GM12878 (cell line): ENCODE measurements around the gene FLOT1. TPM values are rescaled to one million over a fixed set of nuclear protein-coding genes. Genes with fewer than 3 reads are reported as not detected.

Source experiments
- ATAC-seq: fragments of 200-7000 bp; cut with Tn5 transposase; 3 replicates; pipeline ENCODE4 v1.9.1; 2020; ENCODE audit warnings: mild to moderate bottlenecking, moderate library complexity
- BruUV-seq: library from RNA; stranded (reverse); fragments of 400-500 nt; replicated peaks from 2 replicates; lab custom pipeline; 2021; lab: Mats Ljungman, UMichigan
- CTCF ChIA-PET: fragments of 300-600 bp; sonication (Branson Sonifier 250); formaldehyde crosslinking; extraction: SDS; loops from one replicate; lab custom pipeline; 2021; ENCODE audit warnings: inconsistent platforms; lab: Yijun Ruan, JAX
- POLR2A ChIA-PET: fragments of 350-600 bp; formaldehyde crosslinking; extraction: SDS; loops from one replicate; lab custom pipeline; 2021; ENCODE audit warnings: inconsistent platforms; lab: Charles Lee
- RAD21 ChIA-PET: fragments of 300-600 bp; sonication (Branson Sonifier 250); formaldehyde crosslinking; loops from one replicate; lab custom pipeline; 2023; ENCODE audit warnings: antibody characterized with exemption; ENCODE audit not compliant: unreplicated experiment; lab: Charles Lee
- SMC1A ChIA-PET: fragments of 300-600 bp; sonication (Branson Sonifier 250); formaldehyde crosslinking; loops from one replicate; lab custom pipeline; 2023; ENCODE audit not compliant: unreplicated experiment, uncharacterized antibody; lab: Charles Lee
- DNase-seq: peaks from one replicate; pipeline ENCODE4 v3.0.0-alpha.2; 2011; ENCODE audit warnings: low read depth, low spot score
- FAIRE-seq: peaks from 3 replicates; lab custom pipeline; 2011; peaks lifted over from hg19 to GRCh38; lab: Jason Lieb, UNC
- H2AFZ ChIP-seq: 2 replicates; pipeline ENCODE4 v1.6.0; 2011; ENCODE audit warnings: low read depth, low read length, control low read depth; ENCODE audit not compliant: control insufficient read depth
- H3K27ac ChIP-seq: 2 replicates; pipeline ENCODE4 v1.5.1; 2011; ENCODE audit warnings: control low read depth; ENCODE audit not compliant: control insufficient read depth, insufficient read depth
- H3K27me3 ChIP-seq, 2 experiments: replicated peaks in 1 of 2; 2 replicates each; pipeline versions ENCODE4 v1.6.0 to v1.6.1; 2011; ENCODE audit warnings: low read length in 1 of 2; ENCODE audit not compliant: control insufficient read depth in 2 of 2, insufficient read depth in 2 of 2
- H3K36me3 ChIP-seq, 2 experiments: 2 replicates each; pipeline ENCODE4 v1.5.1; 2011; ENCODE audit warnings: low read length in 1 of 2; ENCODE audit not compliant: control insufficient read depth in 2 of 2, insufficient read depth in 2 of 2
- H3K4me1 ChIP-seq: 2 replicates; pipeline ENCODE4 v1.6.1; 2011; ENCODE audit warnings: mild to moderate bottlenecking, low read length, moderate library complexity, mixed read lengths; ENCODE audit not compliant: control insufficient read depth, insufficient read depth
- H3K4me2 ChIP-seq: 2 replicates; pipeline ENCODE4 v1.6.0; 2011; ENCODE audit warnings: control low read depth; ENCODE audit not compliant: control insufficient read depth, insufficient read depth
- H3K4me3 ChIP-seq: fragments of 200-600 bp; sonication (generic); 2 replicates; pipeline ENCODE4 v1.5.1; 2016
- H3K79me2 ChIP-seq: 2 replicates; pipeline ENCODE4 v1.6.0; 2011; ENCODE audit warnings: low read length; ENCODE audit not compliant: control insufficient read depth, insufficient read depth
- H3K9ac ChIP-seq: 2 replicates; pipeline ENCODE4 v1.8.0; 2011; ENCODE audit warnings: low read length, control low read depth, mixed read lengths; ENCODE audit not compliant: control insufficient read depth, insufficient read depth
- H3K9me3 ChIP-seq: replicated peaks from 3 replicates; pipeline ENCODE4 v1.5.1; 2011; ENCODE audit warnings: mild to moderate bottlenecking, low read length; ENCODE audit not compliant: control insufficient read depth, insufficient read depth
- H4K20me1 ChIP-seq: 2 replicates; pipeline ENCODE4 v1.6.0; 2011; ENCODE audit not compliant: control insufficient read depth, insufficient read depth
- CHD4 ChIP-seq: fragments of 200-600 bp; sonication (generic); IDR thresholded peaks from 2 replicates; pipeline ENCODE4 v1.6.1; 2016; ENCODE audit warnings: mild to moderate bottlenecking
- CTCF ChIP-seq, 3 experiments: IDR thresholded peaks in 2 of 3; conservative IDR thresholded peaks in 1 of 3; 2 replicates each; pipeline ENCODE4 v1.5.1; 2011; ENCODE audit warnings: low read depth in 3 of 3, low read length in 3 of 3, mild to moderate bottlenecking in 3 of 3, control low read depth in 2 of 3, moderate library complexity in 2 of 3, inconsistent platforms in 1 of 3, mixed read lengths in 1 of 3; ENCODE audit not compliant: control insufficient read depth in 2 of 3, insufficient read depth in 1 of 3; ENCODE audit errors: extremely low read depth in 1 of 3
- NFIC ChIP-seq: IDR thresholded peaks from 2 replicates; pipeline ENCODE4 v1.6.1; 2012; ENCODE audit warnings: low read depth, mild to moderate bottlenecking, inconsistent platforms, low read length, moderate library complexity
- NR2C2 ChIP-seq: IDR thresholded peaks from 2 replicates; pipeline ENCODE4 v1.6.1; 2011; ENCODE audit warnings: borderline replicate concordance, low read depth; ENCODE audit not compliant: control insufficient read depth, insufficient read length
- PML ChIP-seq: IDR thresholded peaks from 2 replicates; pipeline ENCODE4 v1.6.1; 2012; ENCODE audit warnings: low read length, inconsistent platforms
- RELA ChIP-seq: fragments of 450-650 bp; IDR thresholded peaks from 2 replicates; pipeline ENCODE4 v1.8.0; 2014; ENCODE audit warnings: borderline replicate concordance; ENCODE audit not compliant: partially characterized antibody
- TAF1 ChIP-seq: IDR thresholded peaks from 2 replicates; pipeline ENCODE4 v1.6.1; 2011; ENCODE audit warnings: mild to moderate bottlenecking, low read depth, low read length, borderline replicate concordance
- USF2 ChIP-seq: IDR thresholded peaks from 2 replicates; pipeline ENCODE4 v1.6.1; 2011; ENCODE audit warnings: low read depth, low read length, improper control_type of control experiment, borderline replicate concordance
- ZBTB4 ChIP-seq: fragments of 450-650 bp; formaldehyde crosslinking; IDR thresholded peaks from 2 replicates; pipeline ENCODE4 v1.4.0; 2022; ENCODE audit warnings: mild to moderate bottlenecking, moderate library complexity
- WGBS: methylation state at CpG from one replicate; pipeline ENCODE4 v1.1.6; 2016; ENCODE audit warnings: low lambda C conversion rate; ENCODE audit not compliant: insufficient replicate concordance, insufficient coverage; ENCODE audit errors: missing lambda C conversion rate; 5-methylcytosine and 5-hydroxymethylcytosine counted together
- in situ Hi-C: fragments of 300-500 bp; cut with MboI; formaldehyde crosslinking; loops from 9 replicates; pipeline ENCODE4 v1.14.3; 2018; ENCODE audit warnings: mixed read lengths
- intact Hi-C: fragments of 100-400 bp; cut with micrococcal nuclease; formaldehyde crosslinking; loops from one replicate; pipeline ENCODE4 v1.14.2; 2022; ENCODE audit not compliant: unreplicated experiment
- polyA plus RNA-seq, 11 experiments: library from polyadenylated mRNA; depleted of rRNA in 4 of 11; unstranded in 6 of 11; stranded (reverse) in 5 of 11; fragments of >200 nt; fragmentation: Nextera tagmentation in 4 of 11; fragmentation: Illumina TruSeq in 1 of 11; extraction: Ambion mirVana in 4 of 11; extraction: Trizol in 1 of 11; gene quantifications; 1 replicate in 1 of 11; 2 replicates in 10 of 11; pipeline versions ENCODE4 v1.2.1 to v1.2.3, GENCODE V29; 2011 to 2016; ENCODE audit warnings: inconsistent platforms in 2 of 11, missing spikeins in 2 of 11, low read depth in 1 of 11
- total RNA-seq, 4 experiments: library from RNA; depleted of rRNA in 3 of 4; stranded (reverse); fragments of >200 nt in 3 of 4; fragmentation: Illumina TruSeq in 1 of 4; extraction: Trizol in 1 of 4; gene quantifications; 2 replicates each; pipeline versions ENCODE4 v1.2.1 to v1.2.3, GENCODE V29; 2013 to 2021
- TF ChIP-seq, protein P1 (sequence below): IDR thresholded peaks from 2 replicates; pipeline ENCODE4 v1.6.1; 2012; ENCODE audit warnings: low read length, inconsistent platforms

FLOT1 gene
- total and polyA plus RNA-seq, 10 of the 15 experiments (the other 5 are each of a cell fraction or from before 2014, with no cell fraction given), result 12.3 to 153 (median 112) TPM

DNA sequence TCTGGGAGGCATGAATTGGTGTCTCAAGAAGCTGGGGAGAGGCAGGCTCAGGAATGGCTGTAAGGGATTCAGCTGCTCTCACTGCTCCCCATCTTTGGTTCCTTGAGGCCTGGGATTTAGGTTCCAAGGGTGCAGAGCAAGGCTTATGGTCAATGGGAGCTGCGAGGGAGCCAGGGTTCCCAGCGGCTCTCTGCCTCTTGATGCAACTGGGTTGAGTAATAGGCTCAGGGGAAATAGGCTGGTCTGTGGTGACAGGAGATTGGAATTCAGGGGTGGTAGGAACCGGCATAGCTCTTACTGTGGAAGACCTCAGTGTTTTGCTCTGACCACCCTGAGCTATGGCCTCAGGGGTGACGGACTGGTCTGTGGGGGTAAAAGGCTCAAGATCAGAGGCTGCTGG is 38.7 kb downstream of the FLOT1 start (continued):
- TF ChIP-seq ZBTB4, result no peak
- TF ChIP-seq CHD4, result no peak

- Histone ChIP-seq H3K27me3 (no peaks in the 10 kb centered on the region), H3K36me3 (peaks cover 2 to 18% of the 10 kb centered on the region in 2 experiments), H3K4me1 (0 out of 2 replicates have a peak, but pooled peaks cover 6% of the 10 kb centered on the region), H3K9me3 (no peaks in the 10 kb centered on the region), H3K27ac (no peak overlapping the region), H3K4me2 (no peak overlapping the region)
- RAD21 ChIA-PET, result no interaction called here
- DNase-seq, result no peak
- ATAC-seq, result no peak
- BruUV-seq, result no TSS peak
- TF ChIP-seq NR2C2 (no peak), TAF1 (no peak), USF2 (no peak), NFIC (no peak), CTCF (IDR thresholded peaks at IDR 0.05 in 2 of 3, conservative IDR thresholded peaks at IDR 0.05 in 1 of 3; ENCODE audit: control insufficient read depth in 2 of 3, extremely low read depth in 1 of 3, insufficient read depth in 1 of 3, low read depth in 3 of 3, low read length in 3 of 3) (no peak), PML (no peak), RELA (no peak)
- TF ChIP-seq, protein P1, sequence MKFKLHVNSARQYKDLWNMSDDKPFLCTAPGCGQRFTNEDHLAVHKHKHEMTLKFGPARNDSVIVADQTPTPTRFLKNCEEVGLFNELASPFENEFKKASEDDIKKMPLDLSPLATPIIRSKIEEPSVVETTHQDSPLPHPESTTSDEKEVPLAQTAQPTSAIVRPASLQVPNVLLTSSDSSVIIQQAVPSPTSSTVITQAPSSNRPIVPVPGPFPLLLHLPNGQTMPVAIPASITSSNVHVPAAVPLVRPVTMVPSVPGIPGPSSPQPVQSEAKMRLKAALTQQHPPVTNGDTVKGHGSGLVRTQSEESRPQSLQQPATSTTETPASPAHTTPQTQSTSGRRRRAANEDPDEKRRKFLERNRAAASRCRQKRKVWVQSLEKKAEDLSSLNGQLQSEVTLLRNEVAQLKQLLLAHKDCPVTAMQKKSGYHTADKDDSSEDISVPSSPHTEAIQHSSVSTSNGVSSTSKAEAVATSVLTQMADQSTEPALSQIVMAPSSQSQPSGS, result no peak
- TF ChIP-seq, all 136 proteins: peak for 0
- H3K79me2 ChIP-seq, result no peaks in the 10 kb centered on the region
- no peak for FAIRE-seq
- ChIA-PET SMC1A (interaction anchor here (1.6 kb wide), 1 partner anchor 13 kb away, joined by 3 read pairs; no protein-coding TSS in a partner anchor), POLR2A (interaction anchor here (0.9 to 1.5 kb wide), 2 partner anchors 9 to 465 kb away, joined by 4 read pairs; no protein-coding TSS in a partner anchor), CTCF (interaction anchor here (3.0 kb wide), 1 partner anchor 12 kb away, joined by 7 read pairs; the partner anchor contains the start of gene NRM)
- H3K9ac ChIP-seq, result no peak overlapping the region
- no peaks in the 10 kb centered on the region for H4K20me1 ChIP-seq
- intact Hi-C loops, result no loop called here
- H3K4me3 ChIP-seq, result no peak overlapping the region
- in situ Hi-C loops, result no loop called here
- no peak overlapping the region for H2AFZ ChIP-seq
- WGBS, result 97% methylated on average over 10 of the region's 10 CpGs
Observed at GRCh38 chr6:30703011-30703410, 39.5 kb downstream of the FLOT1 start.
